HepG2 (cell line): ENCODE measurements around the gene SPINK5. TPM values are rescaled to one million over a fixed set of nuclear protein-coding genes. Genes with fewer than 3 reads are reported as not detected.

Experiments
- ATAC-seq: fragments of 200-7000 bp; cut with Tn5 transposase; 3 replicates; pipeline ENCODE4 v1.9.1; 2020; ENCODE audit warnings: mild to moderate bottlenecking, moderate library complexity
- BruUV-seq: library from RNA; stranded (reverse); fragments of 400-500 nt; replicated peaks from 2 replicates; lab custom pipeline; 2021; lab: Mats Ljungman, UMichigan
- CTCF ChIA-PET: fragments of 300-600 bp; formaldehyde crosslinking; extraction: SDS; loops from one replicate; lab custom pipeline; 2021; ENCODE audit warnings: low total read pairs, inconsistent platforms, low intra/inter-chr PET ratio; lab: Yijun Ruan, JAX
- POLR2A ChIA-PET: fragments of 350-600 bp; sonication (Branson Sonifier 250); formaldehyde crosslinking; loops from one replicate; lab custom pipeline; 2020; ENCODE audit warnings: antibody characterized with exemption, inconsistent platforms; lab: Yijun Ruan, JAX
- DNase-seq: peaks from one replicate; pipeline ENCODE4 v3.0.0-alpha.2; 2015; ENCODE audit warnings: low spot score
- FAIRE-seq: peaks from 3 replicates; lab custom pipeline; 2011; peaks lifted over from hg19 to GRCh38; lab: Jason Lieb, UNC
- H2AFZ ChIP-seq: one replicate; pipeline ENCODE4 v1.6.1; 2011; ENCODE audit warnings: low read length, inconsistent platforms
- H3K27ac ChIP-seq: fragments of 300-600 bp; 3 replicates; pipeline ENCODE4 v1.8.0; 2011; ENCODE audit warnings: mixed run types, mild to moderate bottlenecking, mixed read lengths, low read length, inconsistent platforms; ENCODE audit not compliant: insufficient read depth; ENCODE audit errors: extremely low read length
- H3K27me3 ChIP-seq, 2 experiments: fragments of 200-600 bp in 1 of 2; 2 replicates in 1 of 2; 3 replicates in 1 of 2; pipeline versions ENCODE4 v1.6.0 to v1.8.0; 2011; ENCODE audit warnings: low read length in 2 of 2, mild to moderate bottlenecking in 2 of 2, moderate library complexity in 2 of 2, inconsistent platforms in 1 of 2; ENCODE audit not compliant: insufficient read depth in 2 of 2, control insufficient read depth in 1 of 2
- H3K36me3 ChIP-seq, 2 experiments: fragments of 200-600 bp in 1 of 2; replicated peaks in 1 of 2; 2 replicates in 1 of 2; 3 replicates in 1 of 2; pipeline versions ENCODE4 v1.5.1 to v1.8.0; 2011; ENCODE audit warnings: low read length in 2 of 2, inconsistent platforms in 1 of 2; ENCODE audit not compliant: insufficient read depth in 2 of 2, control insufficient read depth in 1 of 2
- H3K4me1 ChIP-seq: 2 replicates; pipeline ENCODE4 v1.5.1; 2012; ENCODE audit warnings: low read length, inconsistent platforms; ENCODE audit not compliant: insufficient read depth
- H3K4me2 ChIP-seq: 2 replicates; pipeline ENCODE4 v1.6.0; 2011; ENCODE audit warnings: low read depth, low read length, inconsistent platforms
- H3K4me3 ChIP-seq, 3 experiments: fragments of 200-600 bp in 1 of 3; sonication (generic), shearing (Covaris generic) in 1 of 3; replicated peaks in 1 of 3; 2 replicates each; pipeline ENCODE4 v1.5.1; 2011 to 2016; ENCODE audit warnings: low read length in 3 of 3, inconsistent platforms in 2 of 3, low read depth in 2 of 3, mild to moderate bottlenecking in 2 of 3, control low read depth in 1 of 3, mixed read lengths in 1 of 3; ENCODE audit not compliant: insufficient read depth in 1 of 3
- H3K79me2 ChIP-seq: one replicate; pipeline ENCODE4 v1.6.1; 2011; ENCODE audit warnings: low read length, inconsistent platforms; ENCODE audit not compliant: insufficient read depth
- H3K9ac ChIP-seq: 2 replicates; pipeline ENCODE4 v1.6.0; 2011; ENCODE audit warnings: mild to moderate bottlenecking, low read depth, low read length, inconsistent platforms; ENCODE audit not compliant: insufficient read depth
- H3K9me3 ChIP-seq: 2 replicates; pipeline ENCODE4 v1.5.1; 2012; ENCODE audit warnings: mild to moderate bottlenecking, low read length
- H4K20me1 ChIP-seq: 2 replicates; pipeline ENCODE4 v1.6.0; 2011; ENCODE audit warnings: inconsistent platforms, mild to moderate bottlenecking, low read length, moderate library complexity; ENCODE audit not compliant: insufficient read depth
- MLLT10 ChIP-seq: sonication (generic); formaldehyde crosslinking; IDR thresholded peaks from 2 replicates; pipeline ENCODE4 v1.4.0; 2020; ENCODE audit warnings: missing genetic modification reagents
- MXD4 ChIP-seq: IDR thresholded peaks from 2 replicates; pipeline ENCODE4 v1.6.1; 2016; ENCODE audit warnings: mild to moderate bottlenecking, missing biosample characterization, missing genetic modification reagents
- NFATC3 ChIP-seq: sonication (generic); formaldehyde crosslinking; IDR thresholded peaks from 2 replicates; pipeline ENCODE4 v1.5.1; 2020; ENCODE audit warnings: mild to moderate bottlenecking, missing genetic modification reagents
- PHF20 ChIP-seq: sonication (generic); formaldehyde crosslinking; IDR thresholded peaks from 2 replicates; pipeline ENCODE4 v1.5.0; 2020; ENCODE audit warnings: mild to moderate bottlenecking, missing genetic modification reagents
- SALL1 ChIP-seq: sonication (generic); formaldehyde crosslinking; IDR thresholded peaks from 2 replicates; pipeline ENCODE4 v1.8.0; 2022; ENCODE audit warnings: mild to moderate bottlenecking, missing genetic modification reagents
- ZNF20 ChIP-seq: sonication (generic); formaldehyde crosslinking; IDR thresholded peaks from 2 replicates; pipeline ENCODE4 v1.4.0; 2020; ENCODE audit warnings: mild to moderate bottlenecking, moderate library complexity, missing genetic modification reagents
- ZNF224 ChIP-seq: sonication (generic); formaldehyde crosslinking; IDR thresholded peaks from 2 replicates; pipeline ENCODE4 v1.5.0; 2020; ENCODE audit warnings: mild to moderate bottlenecking, missing genetic modification reagents
- ZNF552 ChIP-seq: sonication (generic); formaldehyde crosslinking; IDR thresholded peaks from 2 replicates; pipeline ENCODE4 v1.9.0; 2022; ENCODE audit warnings: missing genetic modification reagents, mild to moderate bottlenecking, borderline replicate concordance
- WGBS: methylation state at CpG from one replicate; pipeline ENCODE4 v1.1.6; 2017; ENCODE audit warnings: low lambda C conversion rate; 5-methylcytosine and 5-hydroxymethylcytosine counted together
- in situ Hi-C: cut with HindIII; loops from 2 replicates; pipeline ENCODE4 v1.10.0; 2017; ENCODE audit warnings: low pct_unique_long_range_greater_than_20kb; ENCODE audit not compliant: extremely low pct_ligation_motif_present
- intact Hi-C: fragments of 100-400 bp; cut with micrococcal nuclease; formaldehyde crosslinking; loops from one replicate; pipeline ENCODE4 v1.10.0; 2022; ENCODE audit not compliant: unreplicated experiment
- polyA plus RNA-seq, 8 experiments: library from polyadenylated mRNA; depleted of rRNA in 3 of 8; stranded (reverse) in 7 of 8; unstranded in 1 of 8; fragments of >200 nt; fragmentation: Illumina TruSeq in 4 of 8; extraction: Trizol in 4 of 8; gene quantifications; 2 replicates each; pipeline versions ENCODE4 v1.2.1 to v1.2.3, GENCODE V29; 2011 to 2016; ENCODE audit warnings: low read depth in 4 of 8, missing spikeins in 1 of 8, mixed read lengths in 1 of 8; ENCODE audit not compliant: insufficient read depth in 1 of 8
- total RNA-seq, 5 experiments: library from RNA; depleted of rRNA; stranded (reverse); fragments of >200 nt; fragmentation: Illumina TruSeq; extraction: Trizol; gene quantifications; 2 replicates each; pipeline ENCODE4 v1.2.3, GENCODE V29; 2016; ENCODE audit warnings: low read depth in 1 of 5
- TF ChIP-seq, protein P1 (sequence below): sonication (generic); formaldehyde crosslinking; IDR thresholded peaks from 2 replicates; pipeline ENCODE4 v1.4.0; 2020; ENCODE audit warnings: missing genetic modification reagents, borderline replicate concordance

SPINK5 gene
- total and polyA plus RNA-seq, 2 of the 13 experiments (the other 11 are each of a cell fraction or from before 2014, with no cell fraction given), result 0.03 TPM; not detected in 1

DNA sequence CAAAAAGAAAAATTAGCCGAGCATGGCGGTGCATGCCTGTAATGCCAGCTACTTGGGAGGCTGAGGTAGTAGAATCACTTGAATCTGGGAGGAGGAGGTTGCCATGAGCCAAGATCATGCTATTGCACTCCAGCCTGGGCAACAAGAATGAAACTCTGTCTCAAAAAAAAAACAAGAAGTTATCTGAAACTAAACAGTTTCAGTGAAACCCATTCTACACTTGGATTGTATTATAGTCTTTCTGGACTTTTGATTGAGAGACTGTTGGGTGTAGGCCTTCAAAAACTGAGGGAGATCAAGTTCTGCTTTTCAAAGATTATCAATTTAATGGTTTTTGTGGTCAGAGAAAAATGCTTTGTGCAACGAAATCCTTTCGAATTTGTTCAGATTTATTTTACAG is 34.6 kb upstream of the SPINK5 start:
- no peaks in the 10 kb centered on the region for H3K36me3 ChIP-seq
- ChIA-PET POLR2A (no interaction called here), CTCF (no interaction called here)
- no peaks in the 10 kb centered on the region for H4K20me1 ChIP-seq
- ATAC-seq (no peak), DNase-seq (no peak), FAIRE-seq (no peak)
- in situ Hi-C loops (no loop called here), intact Hi-C loops (no loop called here)
- no peaks in the 10 kb centered on the region for H3K79me2 ChIP-seq
- WGBS, result 47% methylated on average over 4 of the region's 4 CpGs
- H3K4me1 ChIP-seq, result no peaks in the 10 kb centered on the region
- H3K27me3 ChIP-seq, result no peaks in the 10 kb centered on the region
- H3K9me3 ChIP-seq, result no peaks in the 10 kb centered on the region
- BruUV-seq, result no TSS peak
- no peak overlapping the region for H3K9ac ChIP-seq
- H2AFZ ChIP-seq, result no peak overlapping the region
- H3K4me2 ChIP-seq, result no peak overlapping the region
- TF ChIP-seq MLLT10 (CRISPR knock-in tag) (no peak), ZNF552 (CRISPR knock-in tag) (no peak), MXD4 (no peak), SALL1 (CRISPR knock-in tag) (no peak), ZNF224 (CRISPR knock-in tag) (no peak)
- TF ChIP-seq, protein P1, sequence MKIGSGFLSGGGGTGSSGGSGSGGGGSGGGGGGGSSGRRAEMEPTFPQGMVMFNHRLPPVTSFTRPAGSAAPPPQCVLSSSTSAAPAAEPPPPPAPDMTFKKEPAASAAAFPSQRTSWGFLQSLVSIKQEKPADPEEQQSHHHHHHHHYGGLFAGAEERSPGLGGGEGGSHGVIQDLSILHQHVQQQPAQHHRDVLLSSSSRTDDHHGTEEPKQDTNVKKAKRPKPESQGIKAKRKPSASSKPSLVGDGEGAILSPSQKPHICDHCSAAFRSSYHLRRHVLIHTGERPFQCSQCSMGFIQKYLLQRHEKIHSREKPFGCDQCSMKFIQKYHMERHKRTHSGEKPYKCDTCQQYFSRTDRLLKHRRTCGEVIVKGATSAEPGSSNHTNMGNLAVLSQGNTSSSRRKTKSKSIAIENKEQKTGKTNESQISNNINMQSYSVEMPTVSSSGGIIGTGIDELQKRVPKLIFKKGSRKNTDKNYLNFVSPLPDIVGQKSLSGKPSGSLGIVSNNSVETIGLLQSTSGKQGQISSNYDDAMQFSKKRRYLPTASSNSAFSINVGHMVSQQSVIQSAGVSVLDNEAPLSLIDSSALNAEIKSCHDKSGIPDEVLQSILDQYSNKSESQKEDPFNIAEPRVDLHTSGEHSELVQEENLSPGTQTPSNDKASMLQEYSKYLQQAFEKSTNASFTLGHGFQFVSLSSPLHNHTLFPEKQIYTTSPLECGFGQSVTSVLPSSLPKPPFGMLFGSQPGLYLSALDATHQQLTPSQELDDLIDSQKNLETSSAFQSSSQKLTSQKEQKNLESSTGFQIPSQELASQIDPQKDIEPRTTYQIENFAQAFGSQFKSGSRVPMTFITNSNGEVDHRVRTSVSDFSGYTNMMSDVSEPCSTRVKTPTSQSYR (CRISPR knock-in tag), result no peak
- no peak overlapping the region for H3K4me3 ChIP-seq
- H3K27ac ChIP-seq, result no peak overlapping the region

DNA sequence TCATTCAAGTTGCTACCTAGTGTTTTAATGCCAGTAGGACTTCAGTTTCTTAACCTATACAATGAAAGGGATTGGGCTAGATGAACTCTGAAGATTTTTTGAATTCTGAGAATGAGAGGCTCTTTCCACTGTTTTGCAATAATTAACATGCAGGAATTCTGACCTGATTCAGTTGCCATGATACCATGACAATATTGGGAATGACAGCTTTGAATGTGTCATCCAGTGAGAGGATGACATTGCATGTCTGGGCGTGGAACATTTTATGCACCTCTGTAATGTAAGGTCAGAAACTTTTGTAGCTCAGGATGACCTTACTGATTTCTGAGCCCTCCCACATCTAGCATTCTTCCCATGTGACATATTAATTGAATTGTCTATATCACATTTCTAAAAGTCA is 30.6 kb upstream of the SPINK5 start:
- intact Hi-C loops (no loop called here), in situ Hi-C loops (no loop called here)
- no peaks in the 10 kb centered on the region for H3K9me3 ChIP-seq
- DNase-seq, result no peak
- H3K27me3 ChIP-seq, result no peaks in the 10 kb centered on the region
- H3K4me3 ChIP-seq, result no peak overlapping the region
- ATAC-seq, result no peak
- H3K4me1 ChIP-seq, result no peaks in the 10 kb centered on the region
- no peak overlapping the region for H3K27ac ChIP-seq
- no TSS peak for BruUV-seq
- 0% methylated on average over 1 of the region's 1 CpG for WGBS
- ChIA-PET CTCF (no interaction called here), POLR2A (no interaction called here)
- no peaks in the 10 kb centered on the region for H4K20me1 ChIP-seq
- no peak overlapping the region for H2AFZ ChIP-seq
- FAIRE-seq, result no peak
- H3K9ac ChIP-seq, result no peak overlapping the region
- no peaks in the 10 kb centered on the region for H3K36me3 ChIP-seq
- H3K4me2 ChIP-seq, result no peak overlapping the region
- H3K79me2 ChIP-seq, result no peaks in the 10 kb centered on the region
- TF ChIP-seq ZNF20, result no peak
- no peak for TF ChIP-seq NFATC3 (CRISPR knock-in tag)
- no peak for TF ChIP-seq PHF20 (CRISPR knock-in tag)
- TF ChIP-seq, all 625 proteins: peak for 0
